H9 (cell line): ENCODE results near the gene TANK. TPM values are rescaled to one million over a fixed set of nuclear protein-coding genes. Genes with fewer than 3 reads are reported as not detected.

Experiments
- DNase-seq: peaks from one replicate; pipeline ENCODE4 v3.0.0-alpha.2; 2017
- H2AFZ ChIP-seq: one replicate; pipeline ENCODE4 v1.6.1; 2013; ENCODE audit warnings: mild to moderate bottlenecking, low read length, control low read depth, moderate library complexity
- H2AK5ac ChIP-seq: 2 replicates; pipeline ENCODE4 v1.6.1; 2013; ENCODE audit warnings: low read length, control low read depth, mixed read lengths; ENCODE audit not compliant: insufficient read length
- H2BK120ac ChIP-seq: one replicate; pipeline ENCODE4 v1.6.1; 2013; ENCODE audit warnings: low read depth, mild to moderate bottlenecking, low read length, control low read depth, inconsistent platforms; ENCODE audit not compliant: poor library complexity, severe bottlenecking
- H2BK12ac ChIP-seq: 2 replicates; pipeline ENCODE4 v1.6.1; 2013; ENCODE audit warnings: low read length, control low read depth, mixed read lengths, low read depth; ENCODE audit not compliant: insufficient read length
- H2BK15ac ChIP-seq: 2 replicates; pipeline ENCODE4 v1.6.1; 2013; ENCODE audit warnings: low read depth, low read length, control low read depth
- H2BK20ac ChIP-seq: one replicate; pipeline ENCODE4 v1.6.1; 2013; ENCODE audit warnings: low read depth, mild to moderate bottlenecking, low read length, control low read depth, inconsistent platforms; ENCODE audit not compliant: poor library complexity, severe bottlenecking
- H2BK5ac ChIP-seq: 2 replicates; pipeline ENCODE4 v1.6.1; 2013; ENCODE audit warnings: low read length, control low read depth, mixed read lengths; ENCODE audit not compliant: insufficient read length
- H3K14ac ChIP-seq: 2 replicates; pipeline ENCODE4 v1.6.1; 2013; ENCODE audit warnings: low read length, control low read depth; ENCODE audit not compliant: insufficient read depth
- H3K18ac ChIP-seq: 2 replicates; pipeline ENCODE4 v1.6.1; 2013; ENCODE audit warnings: low read depth, mild to moderate bottlenecking, mixed read lengths, low read length, control low read depth; ENCODE audit not compliant: insufficient read length
- H3K23ac ChIP-seq: 2 replicates; pipeline ENCODE4 v1.6.1; 2013; ENCODE audit warnings: low read length, control low read depth, mixed read lengths, low read depth; ENCODE audit not compliant: insufficient read length
- H3K23me2 ChIP-seq: 2 replicates; pipeline ENCODE4 v1.6.1; 2013; ENCODE audit warnings: low read depth, mild to moderate bottlenecking, mixed read lengths, low read length, control low read depth; ENCODE audit not compliant: insufficient read length, poor library complexity, severe bottlenecking
- H3K27ac ChIP-seq: 2 replicates; pipeline ENCODE4 v1.5.1; 2013; ENCODE audit warnings: low read length, control low read depth, mixed read lengths, low read depth; ENCODE audit not compliant: insufficient read length
- H3K27me3 ChIP-seq: 2 replicates; pipeline ENCODE4 v1.6.1; 2013; ENCODE audit warnings: low read length, control low read depth, inconsistent platforms; ENCODE audit not compliant: insufficient read depth
- H3K4ac ChIP-seq: 2 replicates; pipeline ENCODE4 v1.6.1; 2013; ENCODE audit warnings: low read depth, mild to moderate bottlenecking, control low read depth, inconsistent platforms, low read length, moderate library complexity
- H3K4me1 ChIP-seq: 2 replicates; pipeline ENCODE4 v1.6.1; 2013; ENCODE audit warnings: low read length, control low read depth, inconsistent platforms; ENCODE audit not compliant: insufficient read depth
- H3K4me2 ChIP-seq: 2 replicates; pipeline ENCODE4 v1.6.1; 2013; ENCODE audit warnings: low read length, control low read depth, mixed read lengths; ENCODE audit not compliant: insufficient read length, insufficient read depth
- H3K56ac ChIP-seq: 2 replicates; pipeline ENCODE4 v1.6.1; 2013; ENCODE audit warnings: low read depth, mild to moderate bottlenecking, mixed read lengths, low read length, control low read depth; ENCODE audit not compliant: insufficient read length
- H3K79me1 ChIP-seq: 2 replicates; pipeline ENCODE4 v1.6.1; 2013; ENCODE audit warnings: low read depth, mild to moderate bottlenecking, moderate library complexity, low read length, control low read depth, inconsistent platforms; ENCODE audit not compliant: insufficient read depth, poor library complexity, severe bottlenecking
- H3K79me2 ChIP-seq: 2 replicates; pipeline ENCODE4 v1.6.1; 2013; ENCODE audit warnings: low read length, control low read depth, inconsistent platforms; ENCODE audit not compliant: insufficient read depth
- H3K9ac ChIP-seq: 2 replicates; pipeline ENCODE4 v1.6.1; 2013; ENCODE audit warnings: low read length, control low read depth, mixed read lengths; ENCODE audit not compliant: insufficient read length; ENCODE audit errors: extremely low read depth
- H3K9me3 ChIP-seq: one replicate; pipeline ENCODE4 v1.6.1; 2013; ENCODE audit warnings: low read depth, low read length, inconsistent platforms; ENCODE audit not compliant: control insufficient read depth
- H3T11ph ChIP-seq: one replicate; pipeline ENCODE4 v1.6.1; 2013; ENCODE audit warnings: mild to moderate bottlenecking, low read length, control low read depth, inconsistent platforms
- H4K20me1 ChIP-seq: one replicate; pipeline ENCODE4 v1.6.1; 2013; ENCODE audit not compliant: control insufficient read depth, insufficient read length, insufficient read depth
- H4K5ac ChIP-seq: 2 replicates; pipeline ENCODE4 v1.6.1; 2013; ENCODE audit warnings: low read depth, mild to moderate bottlenecking, mixed read lengths, low read length, control low read depth; ENCODE audit not compliant: insufficient read length
- H4K8ac ChIP-seq: replicated peaks from 2 replicates; pipeline ENCODE4 v1.6.1; 2013; ENCODE audit warnings: low read length, control low read depth, mixed read lengths, low read depth; ENCODE audit not compliant: insufficient read length
- H4K91ac ChIP-seq: 2 replicates; pipeline ENCODE4 v1.6.1; 2013; ENCODE audit warnings: low read depth, mild to moderate bottlenecking, moderate library complexity, mixed read lengths, low read length, control low read depth; ENCODE audit not compliant: insufficient read length
- H3K27ac Mint-ChIP-seq, 3 experiments: 2 replicates in 2 of 3; 3 replicates in 1 of 3; pipeline ENCODE4 v1.8.0; 2020 to 2021; ENCODE audit warnings: mixed read lengths in 3 of 3, mild to moderate bottlenecking in 1 of 3, moderate library complexity in 1 of 3
- H3K27me3 Mint-ChIP-seq: 2 replicates; pipeline ENCODE4 v1.8.0; 2021; ENCODE audit warnings: low read depth, mild to moderate bottlenecking, moderate library complexity, mixed read lengths
- H3K36me3 Mint-ChIP-seq, 3 experiments: 2 replicates in 2 of 3; 3 replicates in 1 of 3; pipeline ENCODE4 v1.8.0; 2020 to 2021; ENCODE audit warnings: low read depth in 3 of 3, mixed read lengths in 3 of 3; ENCODE audit not compliant: insufficient read depth in 1 of 3
- H3K4me1 Mint-ChIP-seq, 2 experiments: 2 replicates each; pipeline ENCODE4 v1.8.0; 2020; ENCODE audit warnings: mixed read lengths in 2 of 2
- H3K4me3 Mint-ChIP-seq, 2 experiments: 2 replicates in 1 of 2; 3 replicates in 1 of 2; pipeline ENCODE4 v1.8.0; 2020 to 2021; ENCODE audit warnings: mild to moderate bottlenecking in 2 of 2, mixed read lengths in 2 of 2, moderate library complexity in 1 of 2
- H3K9me3 Mint-ChIP-seq, 2 experiments: 2 replicates in 1 of 2; 3 replicates in 1 of 2; pipeline ENCODE4 v1.8.0; 2020; ENCODE audit warnings: mild to moderate bottlenecking in 2 of 2, mixed read lengths in 2 of 2, moderate library complexity in 1 of 2
- CTCF ChIP-seq: fragments of 200-600 bp; sonication (generic); conservative IDR thresholded peaks from 3 replicates; pipeline ENCODE4 v1.8.0; 2021; ENCODE audit warnings: antibody characterized with exemption, mild to moderate bottlenecking
- WGBS: extraction: QIAGEN DNeasy Blood & Tissue Kit; methylation state at CpG from one replicate; pipeline ENCODE4 v1.1.7; 2013; ENCODE audit warnings: missing lambda C conversion rate, low lambda C conversion rate, mixed read lengths; ENCODE audit not compliant: insufficient read length; ENCODE audit errors: extremely low coverage; 5-methylcytosine and 5-hydroxymethylcytosine counted together
- total RNA-seq: library from RNA; stranded (reverse); gene quantifications from 2 replicates; pipeline ENCODE4 v1.2.1, GENCODE V29; 2021

TANK gene
- total RNA-seq, 1 experiment from 2014 or later = 23.9 TPM

- no peak overlapping the region for H3K4me2 ChIP-seq
- no peak overlapping the region for H4K5ac ChIP-seq
- DNase-seq = no peak
- WGBS = no CpG with 5 or more reads among the region's 3 CpGs
- H3K9me3 ChIP-seq = no peaks in the 10 kb centered on the region
- peaks cover 10% of the 10 kb centered on the region; the same call in 1 of the 2 replicates for H3K4me1 ChIP-seq
- H3K4ac ChIP-seq = no peak overlapping the region
- no peak overlapping the region for H2BK15ac ChIP-seq
- H3K56ac ChIP-seq = no peak overlapping the region
- no peak overlapping the region for H4K8ac ChIP-seq
- no peak overlapping the region for H3K23ac ChIP-seq
- H3K4me3 Mint-ChIP-seq = no peak overlapping the region
- peaks cover 42 to 44% of the 10 kb centered on the region in 2 experiments for H3K4me1 Mint-ChIP-seq
- peaks cover 11% of the 10 kb centered on the region for H3K23me2 ChIP-seq
- peaks cover 38% of the 10 kb centered on the region for H3K27me3 Mint-ChIP-seq
- no peaks in the 10 kb centered on the region; a peak in 1 of 7 replicates for H3K36me3 Mint-ChIP-seq
- no peaks in the 10 kb centered on the region for H3K79me2 ChIP-seq
- no peak overlapping the region for H2AK5ac ChIP-seq
- TF ChIP-seq CTCF = no peak
- no peaks in the 10 kb centered on the region; the same call in 1 of the 2 replicates for H3K27me3 ChIP-seq
- no peak overlapping the region for H3K9ac ChIP-seq
- no peaks in the 10 kb centered on the region; a peak in 1 of 5 replicates for H3K9me3 Mint-ChIP-seq
- no peak overlapping the region for H3K27ac ChIP-seq
- no peak overlapping the region for H2BK120ac ChIP-seq
- H2AFZ ChIP-seq = no peak overlapping the region
- no peak overlapping the region for H4K91ac ChIP-seq
- no peak overlapping the region for H3K18ac ChIP-seq
- H4K20me1 ChIP-seq = no peaks in the 10 kb centered on the region
- H3K27ac Mint-ChIP-seq = no peak overlapping the region
- no peaks in the 10 kb centered on the region for H3K79me1 ChIP-seq
- no peak overlapping the region for H3K14ac ChIP-seq
- no peak overlapping the region for H3T11ph ChIP-seq
- H2BK12ac ChIP-seq = no peak overlapping the region
- no peak overlapping the region for H2BK20ac ChIP-seq
- no peak overlapping the region for H2BK5ac ChIP-seq
These were observed 83.1 kb downstream of the TANK start for GRCh38 chr2:161243312-161243711.
